SK-N-SH (cell line): ENCODE results near the gene RBM28. TPM values are rescaled to one million over a fixed set of nuclear protein-coding genes. Genes with fewer than 3 reads are reported as not detected.

Experiments used
- CTCF ChIA-PET: fragments of 300-600, 350-600 bp; formaldehyde crosslinking; extraction: SDS; loops from one replicate; lab custom pipeline; 2021; lab: Yijun Ruan, JAX
- POLR2A ChIA-PET: fragments of 350-600 bp; sonication (Branson Sonifier 250); formaldehyde crosslinking; extraction: SDS; loops from one replicate; lab custom pipeline; 2020; ENCODE audit warnings: antibody characterized with exemption, inconsistent platforms; lab: Yijun Ruan, JAX
- DNase-seq: peaks from one replicate; pipeline ENCODE4 v3.0.0; 2012
- H2AFZ ChIP-seq: fragments of 200-600 bp; sonication (generic); 2 replicates; pipeline ENCODE4 v1.8.1; 2016; ENCODE audit warnings: antibody characterized with exemption, mild to moderate bottlenecking, low read depth
- H3F3A ChIP-seq: fragments of 200-600 bp; sonication (generic); replicated peaks from 2 replicates; pipeline ENCODE3; 2016; ENCODE audit warnings: antibody characterized with exemption, mild to moderate bottlenecking; ENCODE audit not compliant: insufficient read depth
- H3K27ac ChIP-seq, 2 experiments: fragments of 200-500 bp in 1 of 2; fragments of 200-600 bp in 1 of 2; sonication (Bioruptor generic) in 1 of 2; sonication (generic), shearing (Covaris generic) in 1 of 2; 2 replicates each; pipeline versions ENCODE4 v1.5.1 to v1.6.1; 2014 to 2016; ENCODE audit warnings: low read depth in 2 of 2, inconsistent platforms in 1 of 2, low read length in 1 of 2, mild to moderate bottlenecking in 1 of 2, mixed read lengths in 1 of 2
- H3K27me3 ChIP-seq: fragments of 200-600 bp; sonication (generic), shearing (Covaris generic); 2 replicates; pipeline ENCODE4 v1.6.1; 2016; ENCODE audit warnings: mixed run types; ENCODE audit not compliant: insufficient read depth
- H3K36me3 ChIP-seq, 2 experiments: fragments of 200-500 bp in 1 of 2; fragments of 200-600 bp in 1 of 2; sonication (Bioruptor generic) in 1 of 2; sonication (generic) in 1 of 2; replicated peaks in 1 of 2; 2 replicates each; pipeline versions ENCODE3 to v1.5.1; 2014 to 2016; ENCODE audit warnings: low read length in 1 of 2, mild to moderate bottlenecking in 1 of 2; ENCODE audit not compliant: insufficient read depth in 2 of 2, control insufficient read depth in 1 of 2
- H3K4me1 ChIP-seq, 2 experiments: fragments of 200-500 bp in 1 of 2; fragments of 200-600 bp in 1 of 2; sonication (Bioruptor generic) in 1 of 2; sonication (generic), shearing (Covaris generic) in 1 of 2; 2 replicates each; pipeline versions ENCODE4 v1.5.1 to v1.6.1; 2014 to 2016; ENCODE audit warnings: low read depth in 1 of 2, low read length in 1 of 2, mixed run types in 1 of 2; ENCODE audit not compliant: insufficient read depth in 2 of 2, control insufficient read depth in 1 of 2
- H3K4me2 ChIP-seq: fragments of 200-600 bp; sonication (generic), shearing (Covaris generic); 2 replicates; pipeline ENCODE4 v1.6.1; 2017; ENCODE audit warnings: mixed run types
- H3K4me3 ChIP-seq, 2 experiments: fragments of 200-500 bp in 1 of 2; fragments of 200-600 bp in 1 of 2; sonication (Bioruptor generic) in 1 of 2; sonication (generic), shearing (Covaris generic) in 1 of 2; 2 replicates each; pipeline versions ENCODE4 v1.5.1 to v1.8.1; 2014 to 2016; ENCODE audit warnings: low read depth in 2 of 2, inconsistent platforms in 1 of 2, low read length in 1 of 2, mild to moderate bottlenecking in 1 of 2, mixed read lengths in 1 of 2, moderate library complexity in 1 of 2
- H3K79me2 ChIP-seq: fragments of 200-600 bp; sonication (generic); 2 replicates; pipeline ENCODE4 v1.8.1; 2017; ENCODE audit warnings: mild to moderate bottlenecking; ENCODE audit not compliant: insufficient read depth
- H3K9ac ChIP-seq: fragments of 200-600 bp; sonication (generic); 2 replicates; pipeline ENCODE4 v1.6.1; 2017; ENCODE audit warnings: mixed run types
- H3K9me2 ChIP-seq: fragments of 200-600 bp; sonication (generic); 2 replicates; pipeline ENCODE4 v1.6.1; 2017; ENCODE audit warnings: mixed run types
- H3K9me3 ChIP-seq: fragments of 200-600 bp; sonication (generic); 2 replicates; pipeline ENCODE4 v1.6.1; 2017; ENCODE audit warnings: mixed run types, mild to moderate bottlenecking, moderate library complexity
- H4K20me1 ChIP-seq: fragments of 200-600 bp; sonication (generic); 2 replicates; pipeline ENCODE4 v1.6.1; 2017; ENCODE audit warnings: mild to moderate bottlenecking, mixed run types; ENCODE audit not compliant: insufficient read depth
- CHD2 ChIP-seq: fragments of 150-350 bp; IDR thresholded peaks from 2 replicates; pipeline ENCODE4 v1.6.1; 2018; ENCODE audit warnings: low read length; ENCODE audit not compliant: partially characterized antibody
- EP300 ChIP-seq, 2 experiments: IDR thresholded peaks; 2 replicates each; pipeline versions ENCODE4 v1.4.0 to v1.6.1; 2012; ENCODE audit warnings: borderline replicate concordance in 1 of 2, low read depth in 1 of 2, low read length in 1 of 2
- EZH2phosphoT487 ChIP-seq: fragments of 200-600 bp; sonication (generic); IDR thresholded peaks from 2 replicates; pipeline ENCODE4 v1.6.1; 2017; ENCODE audit warnings: low read depth, mixed run types, mild to moderate bottlenecking, antibody characterized with exemption, moderate library complexity, borderline replicate concordance
- FOSL2 ChIP-seq: IDR thresholded peaks from 2 replicates; pipeline ENCODE4 v1.4.0; 2012; ENCODE audit warnings: low read depth, mild to moderate bottlenecking, moderate library complexity, borderline replicate concordance
- FOXM1 ChIP-seq: IDR thresholded peaks from 2 replicates; pipeline ENCODE4 v1.4.0; 2012; ENCODE audit warnings: low read depth, mild to moderate bottlenecking
- GABPA ChIP-seq: IDR thresholded peaks from 2 replicates; pipeline ENCODE4 v1.4.0; 2012; ENCODE audit warnings: low read depth, mild to moderate bottlenecking
- GATA2 ChIP-seq: sonication (generic); formaldehyde crosslinking; IDR thresholded peaks from 2 replicates; pipeline ENCODE4 v1.5.0; 2020; ENCODE audit warnings: mild to moderate bottlenecking, missing genetic modification reagents
- JUND ChIP-seq: IDR thresholded peaks from 2 replicates; pipeline ENCODE4 v1.4.0; 2012
- MXI1 ChIP-seq: IDR thresholded peaks from 2 replicates; pipeline ENCODE4 v1.6.1; 2012; ENCODE audit warnings: mild to moderate bottlenecking, low read depth, low read length, improper control_type of control experiment
- NRF1 ChIP-seq: IDR thresholded peaks from 2 replicates; pipeline ENCODE4 v1.6.1; 2012; ENCODE audit warnings: low read depth, mild to moderate bottlenecking, low read length
- RCOR1 ChIP-seq: fragments of 150-350 bp; IDR thresholded peaks from 2 replicates; pipeline ENCODE4 v1.6.1; 2017; ENCODE audit warnings: antibody characterized with exemption, low read length
- RXRA ChIP-seq: IDR thresholded peaks from 2 replicates; pipeline ENCODE4 v1.4.0; 2012; ENCODE audit warnings: low read depth, mild to moderate bottlenecking, borderline replicate concordance
- SIN3A ChIP-seq: IDR thresholded peaks from 2 replicates; pipeline ENCODE4 v1.6.1; 2012; ENCODE audit warnings: low read depth, mild to moderate bottlenecking, low read length, moderate library complexity, borderline replicate concordance
- SMC3 ChIP-seq: IDR thresholded peaks from 2 replicates; pipeline ENCODE4 v1.6.1; 2012; ENCODE audit warnings: low read depth, low read length, improper control_type of control experiment
- TAF1 ChIP-seq: IDR thresholded peaks from 2 replicates; pipeline ENCODE4 v1.6.1; 2012; ENCODE audit warnings: low read depth, mild to moderate bottlenecking, low read length, moderate library complexity, borderline replicate concordance
- TCF12 ChIP-seq: IDR thresholded peaks from 2 replicates; pipeline ENCODE4 v1.4.0; 2012
- TEAD4 ChIP-seq: IDR thresholded peaks from 2 replicates; pipeline ENCODE4 v1.4.0; 2012; ENCODE audit warnings: mild to moderate bottlenecking, borderline replicate concordance; ENCODE audit not compliant: insufficient read depth
- YY1 ChIP-seq: IDR thresholded peaks from 2 replicates; pipeline ENCODE4 v1.4.0; 2012; ENCODE audit warnings: low read depth, mild to moderate bottlenecking
- WGBS: methylation state at CpG from one replicate; pipeline ENCODE4 v1.1.6; 2017; ENCODE audit warnings: low lambda C conversion rate; 5-methylcytosine and 5-hydroxymethylcytosine counted together
- polyA plus RNA-seq, 3 experiments: library from polyadenylated mRNA; depleted of rRNA; stranded (reverse); fragments of >200 nt; gene quantifications; 2 replicates each; pipeline ENCODE4 v1.2.3, GENCODE V29; 2012
- TF ChIP-seq, protein P1 (sequence below): IDR thresholded peaks from 2 replicates; pipeline ENCODE4 v1.6.1; 2012; ENCODE audit warnings: mild to moderate bottlenecking, low read depth, low read length, moderate library complexity
- TF ChIP-seq, protein P2 (sequence below): IDR thresholded peaks from 2 replicates; pipeline ENCODE4; 2012

Gene RBM28
- polyA plus RNA-seq, 1 of the 3 experiments (the other 2 are of a cell fraction): 29.1 TPM

DNA sequence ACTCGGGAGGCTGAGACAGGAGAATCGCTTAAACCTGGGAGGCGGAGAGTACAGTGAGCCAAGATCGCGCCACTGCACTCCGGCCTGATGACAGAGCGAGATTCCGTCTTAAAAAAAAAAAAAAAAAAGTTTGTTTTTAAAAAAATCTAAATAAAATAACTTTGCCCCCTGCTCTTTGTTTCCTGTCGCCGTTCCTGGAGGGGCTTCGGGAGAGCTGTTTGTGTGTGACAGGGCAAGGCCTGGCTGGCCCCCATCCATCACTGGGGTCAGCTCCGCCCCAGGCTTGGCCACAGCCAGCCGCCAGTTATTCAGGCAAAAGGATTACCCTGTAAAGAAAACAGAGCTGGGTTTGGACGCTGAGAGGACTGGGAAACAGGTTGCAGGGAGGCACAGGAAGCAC is 86.2 kb downstream of the RBM28 start:
- Histone ChIP-seq H2AFZ (no peak overlapping the region), H4K20me1 (no peaks in the 10 kb centered on the region), H3K4me3 (no peak overlapping the region), H3K36me3 (no peaks in the 10 kb centered on the region), H3K9ac (no peak overlapping the region), H3K27me3 (no peaks in the 10 kb centered on the region), H3K79me2 (no peaks in the 10 kb centered on the region), H3F3A (no peaks in the 10 kb centered on the region), H3K9me3 (no peaks in the 10 kb centered on the region), H3K4me1 (peaks cover 0 to 6% of the 10 kb centered on the region in 2 experiments; a peak in 1 of 4 replicates), H3K9me2 (no peaks in the 10 kb centered on the region), H3K4me2 (no peak overlapping the region), H3K27ac (no peak overlapping the region)
- CTCF ChIA-PET: interaction anchor here (1.1 to 1.2 kb wide), 2 partner anchors 11 to 169 kb away, joined by 3 to 5 read pairs; no protein-coding TSS in a partner anchor
- 85% methylated on average over 14 of the region's 14 CpGs for WGBS
- no peak for DNase-seq
- POLR2A ChIA-PET: no interaction called here
- TF ChIP-seq NRF1 (no peak), SMC3 (no peak), GABPA (no peak), TAF1 (no peak), TEAD4 (no peak), GATA2 (no peak), SIN3A (no peak), TCF12 (no peak), RXRA (no peak), CHD2 (no peak), YY1 (no peak)
- TF ChIP-seq, protein P1, sequence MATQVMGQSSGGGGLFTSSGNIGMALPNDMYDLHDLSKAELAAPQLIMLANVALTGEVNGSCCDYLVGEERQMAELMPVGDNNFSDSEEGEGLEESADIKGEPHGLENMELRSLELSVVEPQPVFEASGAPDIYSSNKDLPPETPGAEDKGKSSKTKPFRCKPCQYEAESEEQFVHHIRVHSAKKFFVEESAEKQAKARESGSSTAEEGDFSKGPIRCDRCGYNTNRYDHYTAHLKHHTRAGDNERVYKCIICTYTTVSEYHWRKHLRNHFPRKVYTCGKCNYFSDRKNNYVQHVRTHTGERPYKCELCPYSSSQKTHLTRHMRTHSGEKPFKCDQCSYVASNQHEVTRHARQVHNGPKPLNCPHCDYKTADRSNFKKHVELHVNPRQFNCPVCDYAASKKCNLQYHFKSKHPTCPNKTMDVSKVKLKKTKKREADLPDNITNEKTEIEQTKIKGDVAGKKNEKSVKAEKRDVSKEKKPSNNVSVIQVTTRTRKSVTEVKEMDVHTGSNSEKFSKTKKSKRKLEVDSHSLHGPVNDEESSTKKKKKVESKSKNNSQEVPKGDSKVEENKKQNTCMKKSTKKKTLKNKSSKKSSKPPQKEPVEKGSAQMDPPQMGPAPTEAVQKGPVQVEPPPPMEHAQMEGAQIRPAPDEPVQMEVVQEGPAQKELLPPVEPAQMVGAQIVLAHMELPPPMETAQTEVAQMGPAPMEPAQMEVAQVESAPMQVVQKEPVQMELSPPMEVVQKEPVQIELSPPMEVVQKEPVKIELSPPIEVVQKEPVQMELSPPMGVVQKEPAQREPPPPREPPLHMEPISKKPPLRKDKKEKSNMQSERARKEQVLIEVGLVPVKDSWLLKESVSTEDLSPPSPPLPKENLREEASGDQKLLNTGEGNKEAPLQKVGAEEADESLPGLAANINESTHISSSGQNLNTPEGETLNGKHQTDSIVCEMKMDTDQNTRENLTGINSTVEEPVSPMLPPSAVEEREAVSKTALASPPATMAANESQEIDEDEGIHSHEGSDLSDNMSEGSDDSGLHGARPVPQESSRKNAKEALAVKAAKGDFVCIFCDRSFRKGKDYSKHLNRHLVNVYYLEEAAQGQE: no peak

DNA sequence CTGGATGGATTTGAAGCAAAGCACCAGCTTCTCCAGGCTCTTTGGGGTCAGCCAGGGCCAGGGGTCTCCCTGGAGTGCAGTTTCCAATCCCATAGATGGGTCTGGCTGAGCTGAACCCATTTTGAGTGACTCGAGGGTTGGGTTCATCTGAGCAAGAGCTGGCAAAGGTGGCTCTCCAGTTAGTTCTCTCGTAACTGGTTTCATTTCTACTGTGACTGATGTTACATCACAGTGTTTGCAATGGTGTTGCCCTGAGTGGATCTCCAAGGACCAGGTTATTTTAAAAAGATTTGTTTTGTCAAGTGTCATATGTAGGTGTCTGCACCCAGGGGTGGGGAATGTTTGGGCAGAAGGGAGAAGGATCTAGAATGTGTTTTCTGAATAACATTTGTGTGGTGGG is 88.4 kb downstream of the RBM28 start:
- Histone ChIP-seq H3K9ac (no peak overlapping the region), H3K27me3 (peaks cover 7% of the 10 kb centered on the region; the same call in 1 of the 2 replicates), H3K36me3 (no peaks in the 10 kb centered on the region), H4K20me1 (no peaks in the 10 kb centered on the region), H3K9me3 (no peaks in the 10 kb centered on the region), H2AFZ (no peak overlapping the region), H3K27ac (no peak overlapping the region), H3K79me2 (no peaks in the 10 kb centered on the region), H3F3A (no peaks in the 10 kb centered on the region), H3K4me3 (no peak overlapping the region), H3K4me2 (no peak overlapping the region), H3K4me1 (peaks cover 0 to 6% of the 10 kb centered on the region in 2 experiments; a peak in 1 of 4 replicates), H3K9me2 (no peaks in the 10 kb centered on the region)
- 26% methylated on average over 2 of the region's 2 CpGs for WGBS
- ChIA-PET POLR2A (no interaction called here), CTCF (interaction anchor here (1.4 to 1.7 kb wide), 2 partner anchors 37 to 46 kb away, joined by 4 to 5 read pairs; no protein-coding TSS in a partner anchor)
- DNase-seq: no peak
- TF ChIP-seq YY1 (no peak), NRF1 (no peak), FOXM1 (no peak), GABPA (no peak), EZH2phosphoT487 (no peak), FOSL2 (no peak), RCOR1 (no peak), TEAD4 (no peak), GATA2 (no peak), EP300 (IDR thresholded peaks at IDR 0.05; ENCODE audit: borderline replicate concordance in 1 of 2, low read depth in 1 of 2, low read length in 1 of 2) (no peak), JUND (no peak), MXI1 (no peak)
- TF ChIP-seq, protein P2, sequence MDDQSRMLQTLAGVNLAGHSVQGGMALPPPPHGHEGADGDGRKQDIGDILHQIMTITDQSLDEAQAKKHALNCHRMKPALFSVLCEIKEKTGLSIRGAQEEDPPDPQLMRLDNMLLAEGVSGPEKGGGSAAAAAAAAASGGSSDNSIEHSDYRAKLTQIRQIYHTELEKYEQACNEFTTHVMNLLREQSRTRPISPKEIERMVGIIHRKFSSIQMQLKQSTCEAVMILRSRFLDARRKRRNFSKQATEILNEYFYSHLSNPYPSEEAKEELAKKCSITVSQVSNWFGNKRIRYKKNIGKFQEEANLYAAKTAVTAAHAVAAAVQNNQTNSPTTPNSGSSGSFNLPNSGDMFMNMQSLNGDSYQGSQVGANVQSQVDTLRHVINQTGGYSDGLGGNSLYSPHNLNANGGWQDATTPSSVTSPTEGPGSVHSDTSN: no peak
- TF ChIP-seq, protein P1: no peak
